ENCODE results near the gene RHBDD2. TPM values are rescaled to one million over a fixed set of nuclear protein-coding genes. Genes with fewer than 3 reads are reported as not detected.
"Not testable (repeated sequence)": the region's sequence is repeated elsewhere in the genome, so short reads cannot be mapped to it uniquely, and the experiment has no call there.

Gene RHBDD2
- total and polyA plus RNA-seq, 10 donors, result 30.5 to 69.2 (median 47.0) TPM

GRCh38 chr7:75887669-75888369, 9.0 kb downstream of the RHBDD2 start:
- Histone ChIP-seq H3K9me3 (no peaks in the 10 kb centered on the region), H3K36me3 (peaks cover 0 to 70% (median 55%) of the 10 kb centered on the region in 6 donors), H3K4me3 (no peak overlapping the region), H3K4me1 (peaks cover 0 to 16% (median 7%) of the 10 kb centered on the region in 6 donors), H3K27me3 (replicated peaks in 1 of 7) (no peaks in the 10 kb centered on the region), H3K27ac (no peak overlapping the region)
- TF ChIP-seq POLR2A (IDR thresholded peaks at IDR 0.05), result no peak
- no peak for TF ChIP-seq POLR2AphosphoS5 (IDR thresholded peaks at IDR 0.05)
- TF ChIP-seq CTCF (IDR thresholded peaks at IDR 0.05 in 8 of 11, conservative IDR thresholded peaks at IDR 0.05 in 3 of 11), result no peak
- WGBS, 5 donors, result 93 to 97% (median 94%) methylated on average over 13 of the region's 13 CpGs
- no peak for DNase-seq
- intact Hi-C loops (cut with DNase I; ENCODE audit: low total_unique reads), result no loop called here

DNA sequence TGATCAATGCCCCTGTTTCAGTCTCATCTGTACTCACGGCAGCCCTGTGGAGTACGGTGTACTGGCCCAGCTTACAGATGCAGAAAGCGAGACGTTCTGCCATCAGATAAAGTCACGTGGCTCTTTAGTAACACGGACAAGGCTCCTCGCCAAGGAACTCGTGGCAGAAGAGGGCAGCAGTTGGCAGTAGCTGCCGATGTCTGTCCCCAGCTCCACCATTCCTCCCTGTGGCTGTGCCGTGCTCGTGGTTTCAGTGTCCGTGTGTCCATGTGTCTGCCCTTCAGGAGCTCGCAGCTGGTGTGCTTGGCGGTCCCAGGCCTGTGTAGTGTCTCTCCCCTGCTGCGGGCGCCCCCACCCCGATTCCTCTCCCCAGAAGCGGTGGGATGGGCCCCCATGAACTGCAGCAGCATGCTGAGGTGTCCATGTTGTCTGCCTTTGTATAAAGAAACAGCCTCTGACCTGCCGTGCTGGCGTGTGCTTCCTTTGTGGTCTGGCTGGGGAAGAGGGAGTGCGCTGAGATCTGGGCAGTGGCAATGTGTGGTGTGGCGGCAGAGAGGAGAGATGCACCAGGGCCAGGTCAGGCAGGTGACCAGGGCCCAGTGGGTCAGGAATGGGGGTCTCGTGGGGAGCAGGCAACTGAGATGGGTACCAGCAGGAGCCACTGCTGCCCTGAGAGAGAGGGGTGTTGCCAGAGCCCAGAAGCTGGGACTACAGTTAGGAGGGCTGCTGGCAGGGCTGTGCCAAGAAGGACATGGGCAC, 9.8 kb downstream of the RHBDD2 start:
- Histone ChIP-seq H3K9me3 (no peaks in the 10 kb centered on the region), H3K27me3 (replicated peaks in 1 of 7) (no peaks in the 10 kb centered on the region), H3K4me1 (peaks cover 0 to 7% (median under 1%) of the 10 kb centered on the region in 6 donors), H3K4me3 (no peak overlapping the region), H3K36me3 (peaks cover 0 to 62% (median 47%) of the 10 kb centered on the region in 6 donors), H3K27ac (no peak overlapping the region)
- intact Hi-C loops (cut with DNase I; ENCODE audit: low total_unique reads), result no loop called here
- WGBS, 5 donors, result 78 to 90% (median 83%) methylated on average over 15 to 23 of the region's 23 CpGs
- DNase-seq, result no peak
- TF ChIP-seq CTCF (IDR thresholded peaks at IDR 0.05 in 8 of 11, conservative IDR thresholded peaks at IDR 0.05 in 3 of 11) (no peak), POLR2A (IDR thresholded peaks at IDR 0.05) (no peak), POLR2AphosphoS5 (IDR thresholded peaks at IDR 0.05) (peak in 2 of 3 donors; percentile 26 to 49)

DNA sequence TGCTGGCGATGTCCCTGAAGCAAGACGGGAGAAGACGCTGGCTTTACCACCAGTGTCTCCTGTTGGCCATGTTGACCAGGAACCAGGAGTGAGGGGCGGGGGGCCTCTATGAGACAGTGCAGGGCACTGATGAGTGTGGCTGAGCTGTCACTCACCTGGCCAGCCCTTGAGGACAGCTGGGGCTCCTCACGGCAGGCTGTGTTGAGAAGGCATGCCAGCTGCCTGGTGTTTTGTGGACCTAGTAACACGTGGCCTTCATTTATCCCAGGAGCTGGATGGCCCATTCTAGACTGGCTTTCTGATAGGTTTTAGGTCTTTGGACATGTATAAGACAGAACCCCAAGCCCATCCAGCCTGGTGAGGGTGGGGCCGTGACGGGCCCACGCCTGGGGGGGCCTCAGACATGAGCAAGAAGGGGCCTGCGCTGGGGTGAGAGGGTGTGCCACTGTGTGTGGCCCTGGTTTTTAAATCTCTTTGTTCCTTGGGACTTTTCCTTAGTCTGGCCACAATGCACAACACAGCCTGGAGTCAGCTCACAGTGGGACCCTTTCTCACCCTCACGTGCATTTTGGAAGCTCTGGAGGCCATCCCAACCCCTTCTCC, 10.5 kb downstream of the RHBDD2 start:
- no peaks in the 10 kb centered on the region for H3K27me3 ChIP-seq (replicated peaks in 1 of 7)
- no peak for DNase-seq
- WGBS, 5 donors, result 84 to 96% (median 94%) methylated on average over 4 to 11 of the region's 11 CpGs
- no peaks in the 10 kb centered on the region for H3K9me3 ChIP-seq
- intact Hi-C loops (cut with DNase I; ENCODE audit: low total_unique reads), result no loop called here
- H3K36me3 ChIP-seq, result peaks cover 0 to 55% (median 40%) of the 10 kb centered on the region in 6 donors
- TF ChIP-seq POLR2A (IDR thresholded peaks at IDR 0.05), result no peak
- peak in 1 of 3 donors; percentile 3 for TF ChIP-seq POLR2AphosphoS5 (IDR thresholded peaks at IDR 0.05)
- H3K27ac ChIP-seq, result no peak overlapping the region
- no peak overlapping the region for H3K4me3 ChIP-seq
- peaks cover 0 to under 1% (median 0%) of the 10 kb centered on the region in 6 donors for H3K4me1 ChIP-seq

- intact Hi-C loops (cut with DNase I; ENCODE audit: low total_unique reads), result no loop called here
Measured at GRCh38 chr7:75889826-75890225, 11.0 kb downstream of the RHBDD2 start.

GRCh38 chr7:75891237-75891636, 12.4 kb downstream of the RHBDD2 start:
- H3K36me3 ChIP-seq, result peaks cover 0 to 36% (median 21%) of the 10 kb centered on the region in 6 donors
- DNase-seq; intact Hi-C loops (cut with DNase I; ENCODE audit: low total_unique reads); H3K9me3 ChIP-seq; H3K4me3 ChIP-seq; H3K27me3 ChIP-seq (replicated peaks in 1 of 7); H3K27ac ChIP-seq; H3K4me1 ChIP-seq: not testable (repeated sequence)
- WGBS, 5 donors, result 80 to 90% (median 86%) methylated on average over 7 of the region's 7 CpGs

More at GRCh38 chr7:75889826-75890225, 11.0 kb downstream of the RHBDD2 start:
- H3K4me3 ChIP-seq, result no peak overlapping the region
- H3K4me1 ChIP-seq, result no peaks in the 10 kb centered on the region
- no peaks in the 10 kb centered on the region for H3K27me3 ChIP-seq (replicated peaks in 1 of 7)
- no peak for DNase-seq
- peaks cover 0 to 50% (median 35%) of the 10 kb centered on the region in 6 donors for H3K36me3 ChIP-seq
- H3K27ac ChIP-seq, result no peak overlapping the region
- 82 to 94% (median 91%) methylated on average over 11 of the region's 11 CpGs for WGBS, 5 donors
- TF ChIP-seq CTCF (IDR thresholded peaks at IDR 0.05 in 8 of 11, conservative IDR thresholded peaks at IDR 0.05 in 3 of 11) (no peak), POLR2AphosphoS5 (IDR thresholded peaks at IDR 0.05) (no peak), POLR2A (IDR thresholded peaks at IDR 0.05) (no peak)
- H3K9me3 ChIP-seq, result no peaks in the 10 kb centered on the region

Data from spleen (tissue), 11 donors.